ENCODE measurements around the gene MRPL14.

The MRPL14 gene

DNA sequence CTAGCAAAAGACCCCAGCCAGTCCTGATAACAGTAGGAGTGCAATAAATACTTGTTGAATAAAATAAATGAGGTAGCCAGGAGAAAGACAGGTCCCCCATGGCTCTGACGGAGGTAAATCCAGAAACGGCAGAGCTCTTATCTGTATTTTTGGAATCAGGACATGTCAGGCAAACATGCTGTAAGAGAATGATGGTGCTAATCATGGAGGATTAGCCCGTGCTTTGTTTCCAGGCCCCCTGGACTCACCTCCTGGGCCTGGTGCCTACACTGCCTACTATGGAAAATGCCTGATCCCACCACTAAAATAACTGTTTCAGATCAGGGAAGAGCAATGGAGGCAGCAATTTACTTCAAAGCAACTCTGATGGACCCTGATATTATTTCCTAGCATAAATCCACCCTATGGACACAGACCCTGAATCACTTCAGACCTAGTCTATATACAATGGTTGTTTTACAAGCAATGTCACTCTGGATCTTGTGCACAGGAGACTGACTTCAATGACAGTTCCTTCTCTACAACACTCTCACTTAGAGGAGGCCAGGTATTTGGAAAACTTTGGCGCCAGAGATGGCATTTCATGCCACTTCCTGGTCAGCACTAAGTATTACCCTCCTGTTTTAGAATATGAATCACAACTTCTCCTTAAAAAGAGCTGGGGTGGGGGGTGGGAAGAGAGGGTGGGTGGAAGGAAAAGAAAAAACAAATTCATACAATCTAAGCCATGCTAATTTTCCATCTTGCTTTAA lies 6.4 kb downstream of the MRPL14 start:
- no peak for DNase-seq

DNA sequence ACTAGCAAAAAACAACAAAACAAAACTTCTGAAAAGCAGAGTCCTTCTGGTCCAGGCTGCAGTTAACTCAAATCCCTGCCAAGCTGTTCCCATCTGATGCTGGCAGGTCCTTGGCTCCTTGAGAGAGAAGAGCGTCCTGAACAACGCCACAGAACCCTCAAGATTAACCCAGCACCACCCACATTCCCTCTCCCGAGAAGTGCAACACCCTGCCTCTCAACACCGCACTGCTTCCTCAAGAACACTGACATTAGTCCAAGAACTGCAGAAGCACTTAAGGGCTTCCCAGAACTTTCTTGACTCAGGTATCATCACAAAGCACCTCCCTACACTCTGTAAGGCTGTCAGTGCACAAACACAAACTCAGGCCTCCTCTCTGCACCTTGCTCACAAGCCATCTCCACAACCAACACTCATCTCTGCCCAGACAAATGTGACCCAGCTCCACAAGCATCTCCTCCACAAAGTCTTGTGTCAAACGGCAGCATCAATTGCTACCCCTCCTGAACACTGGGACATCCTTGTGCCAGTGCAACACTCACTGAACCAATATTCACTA lies 7.5 kb downstream of the MRPL14 start:
- DNase-seq, result no peak

DNA sequence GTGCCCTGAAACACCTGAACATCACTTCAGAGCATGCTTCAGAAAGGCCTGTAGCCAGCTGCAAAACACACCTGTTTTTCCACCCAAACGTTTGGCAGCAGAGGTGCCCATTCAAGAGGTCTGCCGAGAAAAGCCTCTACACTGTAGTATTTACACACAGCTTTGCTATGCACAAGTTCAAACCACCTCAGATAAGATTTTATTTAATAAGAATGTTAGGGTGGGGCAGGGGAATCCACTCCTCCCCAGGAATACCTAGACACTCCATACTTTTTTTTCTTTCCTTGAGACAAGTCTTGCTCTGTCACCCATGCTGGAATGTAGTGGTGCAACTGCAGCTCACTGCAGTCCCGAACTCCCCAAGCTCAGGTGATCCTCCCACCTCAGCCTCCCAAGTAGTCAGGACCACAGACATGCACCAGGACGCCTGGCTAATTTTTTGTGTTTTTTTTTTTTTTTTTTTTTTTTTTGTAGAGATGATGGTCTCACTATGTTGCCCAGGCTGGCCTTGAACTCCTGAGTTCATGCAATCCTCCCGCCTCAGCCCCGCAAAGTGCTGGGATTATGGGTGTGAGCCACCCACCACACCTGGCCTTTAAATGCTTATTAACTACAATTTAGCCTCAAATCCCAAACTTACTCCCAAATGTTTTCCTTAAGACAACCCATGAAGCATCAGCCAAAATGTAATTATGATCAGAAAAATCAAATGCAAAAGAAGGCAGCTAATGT lies 9.7 kb downstream of the MRPL14 start:
- no peak for DNase-seq

DNA sequence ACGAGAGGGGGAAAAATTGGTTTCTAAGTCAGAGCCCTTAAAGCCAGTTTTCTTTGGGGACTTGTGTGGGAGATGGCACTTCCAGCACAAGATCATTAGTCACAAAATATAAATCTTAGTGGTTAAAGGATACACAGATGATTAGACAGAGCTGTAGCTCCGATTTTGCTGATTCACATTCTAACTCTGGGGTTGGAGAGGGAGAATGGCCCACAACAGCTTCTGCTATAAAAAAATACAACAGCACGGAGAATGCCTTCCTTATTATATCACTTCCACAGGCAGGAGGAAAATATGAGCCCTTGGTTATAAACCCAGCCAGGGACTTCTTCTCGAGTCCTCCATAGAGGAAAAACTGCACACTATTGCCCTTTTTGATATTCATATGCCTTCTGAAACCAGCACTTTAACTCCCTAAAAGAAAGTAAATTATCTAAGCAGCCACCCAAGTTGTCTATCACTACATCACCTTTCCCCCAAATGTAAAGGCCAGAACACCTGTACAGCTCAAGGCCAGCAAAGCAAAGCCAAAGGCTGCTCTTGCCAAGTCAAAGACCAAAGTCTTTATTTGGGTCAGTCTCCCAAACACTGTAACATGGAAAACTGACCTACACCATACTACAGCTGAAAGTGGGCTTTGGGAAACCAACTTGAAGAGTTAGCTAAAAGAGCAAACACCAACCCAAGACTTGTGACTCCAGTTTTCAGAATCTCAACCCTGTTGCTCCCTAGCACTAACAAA lies 10.4 kb downstream of the MRPL14 start:
- DNase-seq, result peak; percentile 33

DNA sequence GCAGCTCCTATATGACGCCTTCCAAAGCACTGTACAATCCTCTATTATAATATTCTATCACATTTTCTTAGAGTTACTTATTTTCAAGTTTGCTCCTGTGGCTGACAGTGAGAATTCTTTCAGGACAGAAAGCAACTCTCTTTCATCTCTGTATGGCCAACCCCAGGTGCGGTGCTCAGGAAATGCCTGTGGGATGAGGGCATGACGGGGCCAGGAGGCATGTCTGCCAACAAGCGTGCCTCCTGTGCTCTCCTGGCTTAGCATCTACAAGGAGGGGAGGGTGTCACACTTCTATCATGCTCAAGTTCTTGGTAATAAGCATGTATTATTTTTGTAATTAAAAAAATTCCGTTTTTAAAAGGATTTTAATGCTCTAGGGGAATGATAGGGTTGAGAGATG lies 11.4 kb downstream of the MRPL14 start:
- no peak for DNase-seq

DNA sequence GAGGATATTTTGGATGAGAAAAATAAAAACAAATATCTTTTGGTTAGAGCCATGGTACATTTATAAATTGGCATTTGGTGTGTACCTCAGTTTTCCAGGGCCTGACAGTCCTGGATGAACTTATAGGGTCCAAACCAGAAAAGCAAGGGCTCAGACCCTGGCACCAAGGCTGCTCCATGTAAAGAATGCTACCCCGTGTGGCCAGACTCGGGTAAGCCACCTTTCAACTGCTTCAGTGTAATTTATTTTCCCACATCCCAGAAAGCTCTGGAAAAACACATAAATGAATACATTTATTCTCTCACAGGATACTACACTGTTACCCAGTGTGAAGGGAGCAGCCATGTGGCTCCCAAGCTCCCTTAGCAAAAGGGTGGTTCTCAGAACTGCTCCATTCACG lies 13.8 kb downstream of the MRPL14 start:
- DNase-seq, result no peak

DNA sequence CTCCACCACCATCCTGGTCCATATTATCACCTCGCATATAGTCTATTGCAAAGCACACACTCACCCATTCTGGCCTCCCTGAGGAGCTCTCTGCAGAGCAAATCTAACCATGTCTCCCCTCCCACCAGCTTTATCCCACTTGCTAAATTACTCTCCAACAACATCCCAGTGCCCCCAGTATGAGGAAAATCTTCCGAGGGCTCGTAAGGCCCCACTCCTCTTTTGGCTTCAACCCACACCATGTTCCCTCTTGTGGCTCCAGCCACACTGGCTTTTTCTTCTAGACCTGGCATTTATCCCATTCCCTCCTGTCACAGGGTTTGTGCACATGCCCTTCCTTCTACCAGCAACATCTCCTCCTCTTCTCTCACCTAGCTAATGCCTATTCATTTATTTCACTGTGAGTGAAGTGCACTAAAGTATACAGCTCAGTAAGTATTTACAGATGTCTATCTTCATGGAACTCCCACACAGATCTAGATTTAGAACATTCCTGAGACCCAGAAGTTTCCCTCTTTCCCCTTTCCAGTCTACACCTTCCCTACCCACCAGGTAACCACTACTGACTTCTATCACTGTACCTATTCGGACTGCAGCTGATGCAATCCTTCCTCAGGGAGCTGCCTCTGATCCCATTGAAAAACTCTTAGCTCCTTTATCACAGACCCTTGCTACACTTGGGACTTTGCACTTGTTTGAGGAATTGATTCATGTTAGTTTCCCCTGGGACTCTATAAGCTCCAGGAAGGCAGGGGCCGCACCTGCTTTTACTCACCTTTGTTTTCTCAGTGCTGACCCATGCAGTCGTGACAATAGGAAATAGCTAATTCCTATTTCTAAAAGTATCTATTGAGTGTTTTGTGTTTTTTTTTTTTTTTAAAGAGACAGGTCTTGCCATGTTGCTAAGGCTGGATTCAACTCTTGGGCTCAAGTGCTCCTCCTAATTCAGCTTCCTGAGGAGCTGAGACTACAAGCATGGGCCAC lies 15.5 kb downstream of the MRPL14 start:
- no peak for DNase-seq

DNA sequence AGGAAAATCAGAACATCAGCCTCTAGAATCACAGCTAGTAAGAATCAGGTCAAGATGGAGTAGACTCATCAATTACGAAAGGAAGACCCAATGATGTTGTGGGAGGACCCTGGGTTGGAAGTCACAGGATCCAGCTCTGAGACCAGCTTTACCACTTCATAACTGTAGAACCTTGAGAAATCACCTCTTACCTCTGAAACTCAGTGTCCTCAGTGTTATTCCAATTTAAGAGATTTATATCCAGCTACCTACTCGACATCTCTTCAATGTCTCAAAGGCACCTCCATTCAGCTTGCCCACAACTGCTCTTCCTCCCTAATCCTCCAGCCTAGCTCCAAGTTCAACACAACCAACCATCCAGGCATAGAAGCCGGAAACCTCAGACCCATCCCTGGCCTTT lies 16.3 kb downstream of the MRPL14 start:
- DNase-seq, result no peak

DNA sequence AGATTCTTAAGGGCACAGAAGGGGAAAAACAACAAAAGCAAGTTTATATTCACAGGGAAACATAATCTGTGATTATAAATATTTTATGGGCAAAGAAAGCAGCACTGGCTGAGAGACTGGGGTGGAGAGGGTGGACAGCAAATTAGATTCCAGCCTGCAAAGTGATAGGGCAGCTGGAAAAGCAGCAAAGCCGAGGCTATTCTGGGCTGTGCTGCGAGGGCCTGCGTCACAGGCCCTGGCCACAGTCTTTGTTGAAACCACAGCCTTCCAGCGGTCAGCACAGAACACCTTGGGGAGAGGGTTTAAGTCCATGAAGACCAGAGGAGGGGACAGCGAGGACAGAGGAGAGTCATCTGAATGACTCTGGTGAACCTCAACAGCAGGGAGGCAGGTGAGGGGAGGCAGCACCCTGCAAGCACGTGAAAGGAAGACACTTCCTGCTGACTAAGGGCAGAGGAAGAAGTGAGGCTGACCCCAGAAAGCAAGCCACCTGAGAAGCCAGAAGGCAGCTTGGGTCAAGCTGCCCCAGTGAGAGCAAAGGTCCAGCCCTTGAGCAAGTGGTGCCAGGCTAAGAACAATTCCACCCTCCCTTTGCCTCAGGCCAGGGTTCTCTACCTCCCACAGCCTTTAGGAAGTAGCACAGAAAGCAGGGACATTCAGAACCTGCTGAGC lies 17.1 kb downstream of the MRPL14 start:
- DNase-seq, result no peak

DNA sequence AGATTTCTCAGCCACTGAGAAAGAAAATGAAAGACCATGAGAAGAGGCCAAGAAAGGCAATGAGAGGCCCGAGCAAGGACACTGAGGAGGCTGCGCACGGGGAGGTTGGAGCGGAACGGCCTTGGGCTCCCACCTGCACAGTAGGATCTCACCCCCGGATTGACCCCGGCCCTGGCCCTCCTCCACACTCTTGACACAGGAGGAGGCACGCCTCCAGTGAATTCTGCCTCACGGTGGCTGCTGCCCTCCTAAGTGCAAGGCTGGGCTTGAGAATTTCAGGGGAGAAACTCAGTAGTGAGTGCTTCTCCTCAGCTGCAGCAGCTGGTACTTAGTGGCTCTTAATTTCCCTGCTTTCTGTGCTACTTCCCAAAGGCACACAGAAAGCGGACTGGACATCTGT lies 18.0 kb downstream of the MRPL14 start:
- DNase-seq, result no peak

DNA sequence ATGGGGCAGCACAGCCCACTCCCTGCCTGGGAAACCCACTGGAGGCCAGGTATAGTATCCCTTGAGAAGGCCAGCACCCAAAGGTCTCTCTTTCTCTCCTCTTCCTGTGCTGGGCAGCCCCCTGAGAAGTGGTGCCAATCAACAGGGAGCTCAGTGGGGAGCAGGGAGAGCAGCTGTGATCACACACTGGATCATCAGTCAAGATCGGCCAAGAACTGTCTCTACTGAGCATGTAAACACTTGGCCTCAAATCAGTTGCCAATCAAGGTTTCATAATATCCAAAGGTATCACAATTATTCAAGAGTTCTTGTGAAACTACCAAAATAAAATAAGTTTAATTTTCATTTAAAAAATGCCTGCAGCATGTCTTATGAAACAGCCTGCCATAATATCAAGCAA lies 18.8 kb downstream of the MRPL14 start:
- DNase-seq, result no peak

DNA sequence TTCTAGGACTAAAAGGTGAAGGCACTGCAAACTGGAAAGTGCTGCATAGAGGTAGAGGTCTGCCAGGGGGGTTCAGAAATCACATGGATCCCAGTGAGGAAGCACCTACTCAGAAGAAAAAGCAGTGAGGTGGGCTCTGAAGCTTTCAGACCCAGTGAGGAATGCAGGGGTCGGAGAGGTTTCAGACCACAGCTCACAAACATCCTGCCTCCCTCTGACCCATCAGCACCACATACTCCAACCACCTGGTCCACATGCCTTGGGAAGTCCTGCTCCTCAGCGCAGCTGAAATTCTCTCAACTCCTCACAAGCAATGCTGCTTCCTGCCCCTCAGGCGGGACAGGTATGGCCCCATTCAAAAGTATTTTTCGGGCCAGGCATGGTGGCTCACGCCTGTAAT lies 20.2 kb downstream of the MRPL14 start:
- DNase-seq, result no peak

DNA sequence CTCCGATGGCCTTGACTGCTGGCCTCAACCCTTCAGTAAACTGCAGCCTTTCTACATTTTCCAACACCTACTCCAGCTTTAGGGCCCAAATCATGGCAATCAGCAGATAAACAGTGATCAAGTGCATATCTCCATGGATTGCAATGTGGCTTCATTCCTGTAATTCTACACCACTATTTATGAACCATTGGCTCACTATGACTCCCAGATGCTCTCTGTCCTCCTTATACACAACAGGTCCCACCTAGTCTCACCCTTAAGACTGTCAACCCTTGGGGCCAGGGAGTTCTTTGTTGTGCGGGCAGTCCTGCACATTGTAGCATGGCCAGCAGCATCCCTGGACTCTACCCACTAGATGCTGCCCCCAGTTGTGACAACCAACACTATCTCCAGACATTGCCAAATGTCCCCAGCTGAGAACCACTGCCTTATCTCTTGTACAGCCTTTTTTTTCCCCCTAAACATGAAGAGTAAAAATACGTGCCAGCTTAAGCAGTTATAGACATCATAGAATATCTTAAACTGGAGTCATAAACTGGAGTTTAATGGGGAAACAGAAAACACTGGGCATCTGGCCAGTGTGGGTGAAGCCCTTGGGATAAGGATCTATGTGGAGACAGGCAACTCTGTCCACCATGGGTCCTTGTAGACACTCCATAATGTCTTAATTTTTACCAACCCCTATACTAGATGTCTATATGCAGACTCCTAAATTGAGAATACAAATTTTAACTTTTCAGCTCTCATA lies 21.1 kb downstream of the MRPL14 start:
- no peak for DNase-seq

DNA sequence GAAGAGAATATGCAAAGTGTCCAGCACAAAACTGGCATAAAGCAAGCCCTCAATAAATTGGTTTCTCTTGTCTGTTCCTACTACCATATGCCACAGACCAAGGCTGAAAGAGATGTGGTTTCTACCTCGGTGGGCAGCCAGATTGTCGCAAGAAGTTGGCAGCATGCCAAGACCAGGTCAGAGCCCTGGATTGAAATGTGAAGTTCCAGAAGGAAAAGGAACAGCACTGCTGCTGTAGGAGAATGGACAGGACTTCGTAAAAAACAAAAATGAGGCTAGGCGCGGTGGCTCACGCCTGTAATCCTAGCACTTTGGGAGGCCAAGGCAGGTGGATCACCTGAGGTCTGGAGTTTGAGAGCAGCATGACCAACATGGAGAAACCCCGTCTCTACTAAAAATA lies 22.1 kb downstream of the MRPL14 start:
- DNase-seq, result no peak

DNA sequence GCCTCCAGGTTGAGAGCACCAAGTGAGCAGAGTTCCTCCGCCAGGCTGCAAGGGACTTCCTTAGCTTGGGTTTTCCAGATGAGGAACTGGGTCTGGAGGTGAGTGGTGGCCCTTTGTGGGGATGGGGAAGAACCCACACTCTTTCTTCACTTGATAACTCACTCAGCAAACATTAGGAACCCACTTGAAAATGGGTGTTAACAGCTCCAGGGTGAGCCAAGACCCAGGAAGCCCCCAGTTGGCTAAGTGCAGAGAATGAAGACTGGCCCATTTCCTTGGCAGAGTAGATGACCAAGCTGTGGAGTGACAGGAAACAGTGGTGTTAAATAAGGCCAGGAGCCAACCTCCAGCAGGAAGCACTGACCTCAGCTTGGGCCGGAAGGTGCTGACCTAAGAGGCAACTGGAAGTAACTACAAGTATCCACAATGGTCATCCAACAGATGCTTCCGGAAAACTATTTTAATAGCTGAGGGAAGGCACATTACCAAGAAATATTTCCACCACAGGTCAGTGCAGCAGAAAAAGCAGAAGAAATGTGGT lies 22.7 kb downstream of the MRPL14 start:
- DNase-seq, result peak; percentile 50

DNA sequence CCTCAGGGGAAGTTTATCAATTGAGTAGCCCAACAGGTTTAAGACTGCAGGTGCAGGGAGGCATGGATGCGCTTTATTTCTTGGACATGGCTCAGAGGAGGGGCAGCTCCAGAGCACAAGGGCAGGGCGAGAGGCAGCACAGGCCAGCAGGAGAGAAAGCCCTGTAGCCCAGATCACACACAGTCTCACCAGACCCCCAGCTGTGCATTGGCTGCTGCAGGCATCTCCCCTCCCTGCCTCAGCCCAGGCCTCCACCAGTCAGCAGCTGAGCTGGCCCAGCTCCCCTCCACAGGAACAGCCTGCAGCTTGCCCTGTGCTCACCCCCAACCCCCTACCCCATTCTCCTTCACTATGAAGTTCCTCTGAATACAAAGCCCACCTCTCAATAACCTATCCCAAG lies 24.7 kb downstream of the MRPL14 start:
- DNase-seq, result no peak

DNA sequence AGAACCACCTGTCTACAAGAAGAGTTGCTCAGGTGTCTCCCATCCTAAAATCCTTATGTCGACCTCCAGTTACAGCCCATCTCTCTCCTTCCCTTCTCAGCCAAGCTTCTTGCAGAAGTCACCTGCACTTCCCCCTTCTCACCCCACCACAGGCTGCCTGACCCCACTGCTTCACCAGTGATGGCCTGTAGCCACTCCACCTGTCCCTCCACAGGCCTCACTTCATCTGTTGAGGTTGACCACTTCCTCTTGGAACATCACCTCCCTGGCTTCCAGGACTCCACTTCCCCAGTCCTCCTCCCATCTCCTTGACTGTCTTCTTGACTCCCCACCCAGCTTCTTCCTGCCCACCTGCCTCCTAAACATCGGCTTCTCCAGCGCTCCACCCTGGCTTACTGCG lies 25.4 kb downstream of the MRPL14 start:
- DNase-seq, result no peak

DNA sequence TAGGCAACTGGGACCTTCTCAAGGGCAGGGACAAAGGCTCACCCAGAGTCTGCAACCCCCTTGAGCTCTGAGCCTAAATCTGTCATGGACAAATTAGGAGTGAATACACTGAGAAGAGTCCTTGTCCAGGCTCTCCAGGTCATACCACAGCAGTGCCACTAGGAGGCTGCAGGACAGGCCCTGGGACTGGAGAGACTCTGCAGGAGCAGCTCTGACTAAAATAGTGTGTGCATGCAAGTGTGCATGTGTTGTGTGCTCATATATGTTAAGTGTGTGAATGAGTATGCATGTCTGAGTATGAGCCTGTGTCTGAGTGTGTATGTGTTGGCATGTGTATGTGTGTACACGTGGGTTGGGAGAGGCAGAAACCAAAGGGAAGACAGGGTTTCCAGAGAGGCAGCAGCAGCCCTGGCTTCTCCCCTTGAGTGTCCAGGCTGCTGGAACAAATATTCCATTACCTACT lies 27.1 kb downstream of the MRPL14 start:
- DNase-seq, result peak; percentile 47

DNA sequence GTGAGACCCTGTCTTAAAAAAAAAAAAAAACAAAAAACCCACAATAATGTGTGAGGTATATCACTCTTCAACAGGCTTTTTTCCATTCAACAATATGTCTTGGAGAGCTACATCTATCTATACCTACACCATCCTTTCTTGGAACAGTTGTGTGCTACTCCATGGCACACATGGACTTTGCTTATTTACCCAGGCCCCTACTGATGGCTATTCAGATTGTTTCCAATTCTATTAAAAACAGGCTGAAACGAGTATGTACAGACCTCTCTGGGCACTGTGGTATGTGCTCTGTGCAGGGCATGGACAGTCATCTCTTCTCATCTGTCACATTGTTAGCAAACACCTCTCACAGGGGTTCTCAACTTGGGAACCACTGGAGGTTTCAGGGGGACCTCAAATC lies 28.1 kb downstream of the MRPL14 start:
- DNase-seq, result no peak

DNA sequence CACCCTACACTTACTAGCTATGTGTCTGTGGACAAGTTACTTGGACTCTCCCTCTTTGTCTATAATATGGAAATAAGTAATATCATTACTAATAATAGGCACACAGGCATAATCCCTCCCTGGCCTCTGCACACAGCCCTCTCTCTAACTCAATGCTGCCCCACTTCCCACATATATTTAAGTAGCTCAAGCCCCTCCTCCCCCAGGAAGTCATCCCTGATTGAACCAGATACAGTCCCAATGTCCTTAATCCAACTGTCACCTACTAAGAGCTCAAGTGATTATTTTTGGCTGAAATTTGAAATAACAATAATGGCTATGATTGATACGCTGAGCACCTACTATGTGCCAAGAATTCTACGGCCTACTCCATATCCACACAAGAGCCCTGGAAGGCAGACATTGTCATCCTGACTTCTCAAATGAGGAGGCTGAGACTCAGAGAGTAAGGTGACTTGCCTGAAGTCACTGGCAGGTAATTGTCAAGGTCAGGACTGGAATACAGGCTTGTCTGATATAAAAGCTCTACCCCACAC lies 29.4 kb downstream of the MRPL14 start:
- no peak for DNase-seq
